ENCODE data around the gene IL22RA2. TPM values are rescaled to one million over a fixed set of nuclear protein-coding genes. Genes with fewer than 3 reads are reported as not detected.

IL22RA2 gene
- polyA plus RNA-seq, 1 of the 3 experiments (the other 2 are of a cell fraction): not detected

- Histone ChIP-seq H3F3A (replicated peaks; ENCODE audit: insufficient read depth) (no peaks in the 10 kb centered on the region), H3K27me3 (ENCODE audit: insufficient read depth) (no peaks in the 10 kb centered on the region), H3K9me3 (no peaks in the 10 kb centered on the region), H3K79me2 (ENCODE audit: insufficient read depth) (no peaks in the 10 kb centered on the region), H3K9me2 (no peaks in the 10 kb centered on the region), H3K36me3 (replicated peaks in 1 of 2; ENCODE audit: control insufficient read depth in 1 of 2, insufficient read depth in 2 of 2, low read length in 1 of 2) (no peaks in the 10 kb centered on the region), H2AFZ (ENCODE audit: low read depth) (no peak overlapping the region), H3K9ac (no peak overlapping the region), H3K4me1 (ENCODE audit: control insufficient read depth in 1 of 2, insufficient read depth in 2 of 2, low read depth in 1 of 2, low read length in 1 of 2) (no peaks in the 10 kb centered on the region), H3K4me2 (no peak overlapping the region), H4K20me1 (ENCODE audit: insufficient read depth) (no peaks in the 10 kb centered on the region), H3K4me3 (ENCODE audit: low read depth in 2 of 2, low read length in 1 of 2) (no peak overlapping the region), H3K27ac (ENCODE audit: low read depth in 2 of 2, low read length in 1 of 2) (no peak overlapping the region)
- no peak for TF ChIP-seq ELF1 (IDR thresholded peaks at IDR 0.05)
- no peak for TF ChIP-seq RXRA (IDR thresholded peaks at IDR 0.05; ENCODE audit: borderline replicate concordance, low read depth)
- TF ChIP-seq CHD2 (IDR thresholded peaks at IDR 0.05; ENCODE audit: low read length, partially characterized antibody): no peak
- no peak for DNase-seq
- POLR2A ChIA-PET: no interaction called here
- CTCF ChIA-PET: interaction anchor here (1.1 kb wide), 1 partner anchor 13 kb away, joined by 3 read pairs; no protein-coding TSS in a partner anchor
- WGBS (ENCODE audit: low lambda C conversion rate): 44% methylated on average over 2 of the region's 2 CpGs
These were observed 25.0 kb downstream of the IL22RA2 start for GRCh38 chr6:137148306-137149034.

- Histone ChIP-seq H3K9me3 (no peaks in the 10 kb centered on the region), H3K27me3 (ENCODE audit: insufficient read depth) (no peaks in the 10 kb centered on the region), H4K20me1 (ENCODE audit: insufficient read depth) (no peaks in the 10 kb centered on the region), H3K36me3 (replicated peaks in 1 of 2; ENCODE audit: control insufficient read depth in 1 of 2, insufficient read depth in 2 of 2, low read length in 1 of 2) (no peaks in the 10 kb centered on the region), H3K9me2 (no peaks in the 10 kb centered on the region), H3K9ac (no peak overlapping the region), H3K27ac (ENCODE audit: low read depth in 2 of 2, low read length in 1 of 2) (no peak overlapping the region), H3K4me1 (ENCODE audit: control insufficient read depth in 1 of 2, insufficient read depth in 2 of 2, low read depth in 1 of 2, low read length in 1 of 2) (no peaks in the 10 kb centered on the region), H3K4me3 (ENCODE audit: low read depth in 2 of 2, low read length in 1 of 2) (no peak overlapping the region), H3K79me2 (ENCODE audit: insufficient read depth) (no peaks in the 10 kb centered on the region), H3K4me2 (no peak overlapping the region), H3F3A (replicated peaks; ENCODE audit: insufficient read depth) (no peaks in the 10 kb centered on the region), H2AFZ (ENCODE audit: low read depth) (no peak overlapping the region)
- POLR2A ChIA-PET: interaction anchor here (0.6 kb wide), 1 partner anchor 454 kb away, joined by 3 read pairs; no protein-coding TSS in a partner anchor
- WGBS (ENCODE audit: low lambda C conversion rate): 34% methylated on average over 4 of the region's 4 CpGs
- no peak for DNase-seq
- TF ChIP-seq NRF1 (IDR thresholded peaks at IDR 0.05; ENCODE audit: low read depth, low read length): no peak
- TF ChIP-seq MXI1 (IDR thresholded peaks at IDR 0.05; ENCODE audit: low read depth, low read length): no peak
- TF ChIP-seq ELF1 (IDR thresholded peaks at IDR 0.05): no peak
- no peak for TF ChIP-seq SMC3 (IDR thresholded peaks at IDR 0.05; ENCODE audit: low read depth, low read length)
- no peak for TF ChIP-seq FOSL2 (IDR thresholded peaks at IDR 0.05; ENCODE audit: borderline replicate concordance, low read depth)
- TF ChIP-seq REST (IDR thresholded peaks at IDR 0.05; ENCODE audit: low read depth, low read length): no peak
- no peak for TF ChIP-seq TAF1 (IDR thresholded peaks at IDR 0.05; ENCODE audit: borderline replicate concordance, low read depth, low read length)
- TF ChIP-seq ZBTB33 (IDR thresholded peaks at IDR 0.05; ENCODE audit: borderline replicate concordance, low read depth): no peak
- CTCF ChIA-PET: interaction anchor here (0.7 kb wide), 1 partner anchor 290 kb away, joined by 4 read pairs; no protein-coding TSS in a partner anchor
These were observed 26.2 kb downstream of the IL22RA2 start for GRCh38 chr6:137147195-137147594.
